Kidney (tissue), 14 donors: Measurements from ENCODE around the gene MYL5. TPM values are rescaled to one million over a fixed set of nuclear protein-coding genes. Genes with fewer than 3 reads are reported as not detected.
A peak's percentile ranks its signal among the peaks of the same experiment; 100 is the strongest.

ENCODE experiments used
- DNase-seq, 5 donors: peaks; one replicate each; pipeline ENCODE4 v3.0.0-alpha.2; 2013 to 2020
- FAIRE-seq: peaks from 2 replicates; lab custom pipeline; 2012; peaks lifted over from hg19 to GRCh38; lab: Jason Lieb, UNC
- H3K27ac ChIP-seq, 2 donors: one replicate each; pipeline ENCODE4 v1.7.0; 2013; ENCODE audit warnings: low read depth in 2 of 2, low read length in 2 of 2, inconsistent platforms in 1 of 2
- H3K27me3 ChIP-seq: one replicate; pipeline ENCODE4 v1.7.1; 2013; ENCODE audit warnings: low read length, inconsistent platforms; ENCODE audit not compliant: control insufficient read depth, insufficient read depth
- H3K36me3 ChIP-seq, 3 donors: one replicate each; pipeline versions ENCODE4 v1.7.0 to v1.7.1; 2013; ENCODE audit warnings: low read length in 3 of 3, control low read depth in 1 of 3, inconsistent platforms in 1 of 3; ENCODE audit not compliant: insufficient read depth in 3 of 3, control insufficient read depth in 2 of 3
- H3K4me1 ChIP-seq, 3 donors: one replicate each; pipeline versions ENCODE4 v1.7.0 to v1.7.1; 2013; ENCODE audit warnings: low read length in 3 of 3, inconsistent platforms in 1 of 3, low read depth in 1 of 3; ENCODE audit not compliant: control insufficient read depth in 2 of 3, insufficient read depth in 2 of 3
- H3K4me3 ChIP-seq, 3 donors: one replicate each; pipeline versions ENCODE4 v1.7.0 to v1.8.1; 2013; ENCODE audit warnings: low read length in 3 of 3, control low read depth in 1 of 3, inconsistent platforms in 1 of 3
- H3K9ac ChIP-seq, 3 donors: one replicate each; pipeline versions ENCODE4 v1.7.0 to v1.7.1; 2013; ENCODE audit warnings: low read length in 3 of 3, control low read depth in 1 of 3, inconsistent platforms in 1 of 3
- H3K9me3 ChIP-seq, 3 donors: one replicate each; pipeline versions ENCODE4 v1.7.0 to v1.7.1; 2013; ENCODE audit warnings: low read length in 3 of 3, control low read depth in 1 of 3, inconsistent platforms in 1 of 3; ENCODE audit not compliant: control insufficient read depth in 2 of 3, insufficient read depth in 1 of 3
- intact Hi-C: fragments of 100-400 bp; cut with DNase I; formaldehyde crosslinking; loops from one replicate; pipeline ENCODE4 v1.11.1; 2022
- polyA plus RNA-seq: library from polyadenylated mRNA; stranded (reverse); fragments of 350-450 nt; fragmentation: Illumina TruSeq; extraction: RNeasy Lipid Tissue Mini Kit (QIAGEN cat#74804); gene quantifications from one replicate; pipeline ENCODE4 v1.2.3, GENCODE V29; 2014; ENCODE audit warnings: low read depth, low replicate concordance; ENCODE audit not compliant: insufficient read depth
- total RNA-seq: library from RNA; stranded (reverse); fragmentation: NEBNext Ultra II Directional; extraction: Animal tissue kit (Norgen Biotek cat#: 25700); gene quantifications from one replicate; pipeline ENCODE4 v1.2.1, GENCODE V29; 2021
- TF ChIP-seq, protein P1 (sequence below): IDR thresholded peaks from 3 replicates; pipeline ENCODE4 v1.5.1; 2012; ENCODE audit warnings: mild to moderate bottlenecking, moderate library complexity, borderline replicate concordance; ENCODE audit not compliant: insufficient read depth; ENCODE audit errors: extremely low read depth
- donor health status: control.
- donor health status: control.
- donor health status: control.
- donor health status: control.
- donor health status: control.
- donor health status: DM: yes; HTN: yes; CAD: no.
- donor health status: Normal renal cell carcinoma (clear cell type).

MYL5 gene
- total and polyA plus RNA-seq, 2 donors from 2014 or later, result 17.9 to 29.6 TPM

DNA sequence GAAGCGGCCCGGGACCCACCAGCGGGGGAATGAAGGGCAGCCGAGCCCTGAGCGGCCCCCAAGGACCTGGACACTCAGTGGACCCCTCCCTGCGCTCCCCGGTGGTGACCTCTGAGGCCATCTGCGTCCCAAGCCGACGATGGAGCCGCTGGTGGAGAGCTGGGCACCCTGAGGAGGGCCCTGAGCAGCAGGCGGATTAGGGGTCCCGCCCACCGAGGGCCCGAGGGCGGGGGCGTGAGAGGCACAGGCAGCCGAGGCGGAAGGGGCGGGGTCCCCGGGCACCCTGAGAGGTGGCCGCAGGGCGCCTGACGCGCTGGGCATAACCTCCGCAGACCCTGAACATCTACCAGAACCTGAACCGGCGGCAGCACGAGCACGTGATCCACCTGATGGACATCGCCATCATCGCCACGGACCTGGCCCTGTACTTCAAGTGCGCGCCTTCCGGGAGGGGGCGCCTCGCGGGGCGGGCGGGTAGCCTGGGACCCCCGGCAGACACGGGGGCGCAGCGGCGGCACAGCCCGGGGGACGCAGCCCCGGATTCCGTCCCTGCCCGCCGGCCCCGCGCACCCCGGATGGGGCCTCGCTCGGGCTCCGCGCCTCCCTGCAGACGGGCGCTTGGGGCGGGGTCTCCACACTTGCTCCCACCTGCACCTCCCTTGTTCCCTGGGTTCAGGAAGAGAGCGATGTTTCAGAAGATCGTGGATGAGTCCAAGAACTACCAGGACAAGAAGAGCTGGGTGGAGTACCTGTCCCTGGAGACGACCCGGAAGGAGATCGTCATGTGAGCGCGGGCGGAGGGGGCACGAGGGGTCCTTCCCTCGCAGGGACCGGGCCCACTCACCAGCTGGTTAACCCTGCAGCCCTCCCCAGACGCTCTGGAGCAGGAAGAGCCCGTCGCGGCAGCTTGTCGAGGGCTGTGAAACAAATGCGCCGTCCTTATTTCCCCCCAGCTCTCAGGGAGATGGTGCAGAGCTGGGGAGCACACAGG, 10.6 kb upstream of the MYL5 start:
- H3K27me3 ChIP-seq, result no peaks in the 10 kb centered on the region
- H3K9ac ChIP-seq, result peak overlapping the region; percentile 11 to 51 (median 49)
- H3K9me3 ChIP-seq, result no peaks in the 10 kb centered on the region
- no peaks in the 10 kb centered on the region for H3K36me3 ChIP-seq
- TF ChIP-seq, protein P1, sequence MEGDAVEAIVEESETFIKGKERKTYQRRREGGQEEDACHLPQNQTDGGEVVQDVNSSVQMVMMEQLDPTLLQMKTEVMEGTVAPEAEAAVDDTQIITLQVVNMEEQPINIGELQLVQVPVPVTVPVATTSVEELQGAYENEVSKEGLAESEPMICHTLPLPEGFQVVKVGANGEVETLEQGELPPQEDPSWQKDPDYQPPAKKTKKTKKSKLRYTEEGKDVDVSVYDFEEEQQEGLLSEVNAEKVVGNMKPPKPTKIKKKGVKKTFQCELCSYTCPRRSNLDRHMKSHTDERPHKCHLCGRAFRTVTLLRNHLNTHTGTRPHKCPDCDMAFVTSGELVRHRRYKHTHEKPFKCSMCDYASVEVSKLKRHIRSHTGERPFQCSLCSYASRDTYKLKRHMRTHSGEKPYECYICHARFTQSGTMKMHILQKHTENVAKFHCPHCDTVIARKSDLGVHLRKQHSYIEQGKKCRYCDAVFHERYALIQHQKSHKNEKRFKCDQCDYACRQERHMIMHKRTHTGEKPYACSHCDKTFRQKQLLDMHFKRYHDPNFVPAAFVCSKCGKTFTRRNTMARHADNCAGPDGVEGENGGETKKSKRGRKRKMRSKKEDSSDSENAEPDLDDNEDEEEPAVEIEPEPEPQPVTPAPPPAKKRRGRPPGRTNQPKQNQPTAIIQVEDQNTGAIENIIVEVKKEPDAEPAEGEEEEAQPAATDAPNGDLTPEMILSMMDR, result no peak
- no peak for FAIRE-seq
- H3K27ac ChIP-seq, result no peak overlapping the region
- H3K4me3 ChIP-seq, result peak overlapping the region; percentile 58 to 75 (median 65)
- intact Hi-C loops, result no loop called here
- peaks cover 0 to 6% (median 0%) of the 10 kb centered on the region in 3 donors for H3K4me1 ChIP-seq
- peak; percentile 84 to 92 (median 88) for DNase-seq

DNA sequence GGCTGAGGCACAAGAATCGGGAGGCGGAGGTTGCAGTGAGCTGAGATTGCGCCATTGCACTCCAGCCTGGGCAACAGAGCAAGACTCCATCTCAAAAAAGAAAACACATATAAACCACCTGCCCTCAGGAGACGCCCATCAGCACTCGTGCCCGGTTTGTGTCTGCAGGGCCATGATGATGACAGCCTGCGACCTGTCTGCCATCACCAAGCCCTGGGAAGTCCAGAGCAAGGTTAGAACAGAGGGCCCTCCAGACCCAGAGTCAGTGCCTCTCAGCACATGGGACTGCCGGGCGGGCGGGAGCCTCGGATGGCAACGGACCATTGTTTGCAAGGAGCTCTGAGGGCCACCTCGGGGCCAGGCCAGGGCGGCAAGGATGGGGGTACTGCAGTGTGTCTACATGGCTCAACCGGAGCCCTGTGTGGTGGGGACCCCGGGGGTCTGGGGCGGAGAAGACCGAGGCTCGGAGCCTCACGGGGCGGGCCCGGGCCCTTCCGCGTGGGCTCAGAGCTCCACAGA, 9.6 kb upstream of the MYL5 start:
- peaks cover 0 to 6% (median 0%) of the 10 kb centered on the region in 3 donors for H3K4me1 ChIP-seq
- no peak overlapping the region for H3K27ac ChIP-seq
- no peak overlapping the region for H3K4me3 ChIP-seq
- no peaks in the 10 kb centered on the region for H3K36me3 ChIP-seq
- no peak overlapping the region for H3K9ac ChIP-seq
- intact Hi-C loops, result no loop called here
- H3K9me3 ChIP-seq, result no peaks in the 10 kb centered on the region
- H3K27me3 ChIP-seq, result no peaks in the 10 kb centered on the region
- DNase-seq (peak in 2 of 5 donors; percentile 57 to 75), FAIRE-seq (no peak)
- TF ChIP-seq, protein P1, result no peak

DNA sequence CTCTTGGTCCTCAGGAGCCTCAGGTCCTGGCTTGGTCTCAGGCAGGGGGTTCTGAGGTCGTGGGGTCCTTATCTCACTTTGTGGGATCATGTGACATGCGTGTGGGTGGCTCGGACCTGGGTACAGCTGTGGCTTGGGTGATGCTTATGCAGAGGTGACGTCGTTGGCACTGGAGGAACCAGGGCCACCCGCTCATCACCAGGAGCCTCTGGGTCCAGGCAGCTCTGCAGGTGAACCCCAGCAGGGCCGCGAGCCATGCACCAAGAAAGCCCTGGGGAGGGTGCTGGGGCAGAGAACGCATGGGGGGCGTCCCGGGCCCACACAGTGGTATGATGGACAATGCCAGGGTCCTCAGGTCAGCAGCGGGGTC, 9.0 kb upstream of the MYL5 start:
- TF ChIP-seq, protein P1, result no peak

More for the DNA sequence above, 9.0 kb upstream of the MYL5 start:
- Histone ChIP-seq H3K27me3 (no peaks in the 10 kb centered on the region), H3K4me1 (peaks cover 0 to 6% (median 0%) of the 10 kb centered on the region in 3 donors), H3K36me3 (no peaks in the 10 kb centered on the region), H3K9ac (no peak overlapping the region), H3K4me3 (no peak overlapping the region), H3K9me3 (no peaks in the 10 kb centered on the region), H3K27ac (no peak overlapping the region)
- FAIRE-seq (no peak), DNase-seq (peak in 2 of 5 donors; percentile 48 to 66)
- intact Hi-C loops, result no loop called here
